ENCODE data around the gene PLEKHA7. TPM values are rescaled to one million over a fixed set of nuclear protein-coding genes. Genes with fewer than 3 reads are reported as not detected.
"Not testable (repeated sequence)": the region's sequence is repeated elsewhere in the genome, so short reads cannot be mapped to it uniquely, and the experiment has no call there.

PLEKHA7 gene
- not detected in 2 replicates for total RNA-seq (2014; rRNA removed; shearing (Covaris generic); ENCODE audit: low replicate concordance)

GRCh38 chr11:17014321-17014832, at the start of gene PLEKHA7:
Gene PLEKHA7, minus strand, starts transcription at chr11:17014414. Its CDS starts 13 bp downstream, at chr11:17014401.
- Histone ChIP-seq H3K4me3 (peak within 1 kb of the TSS; percentile 20; the same call in 1 of the 2 replicates), H3K27me3 (peaks cover 5% of the 10 kb centered on the region; the same call in 1 of the 2 replicates)
- no peak for DNase-seq

DNA sequence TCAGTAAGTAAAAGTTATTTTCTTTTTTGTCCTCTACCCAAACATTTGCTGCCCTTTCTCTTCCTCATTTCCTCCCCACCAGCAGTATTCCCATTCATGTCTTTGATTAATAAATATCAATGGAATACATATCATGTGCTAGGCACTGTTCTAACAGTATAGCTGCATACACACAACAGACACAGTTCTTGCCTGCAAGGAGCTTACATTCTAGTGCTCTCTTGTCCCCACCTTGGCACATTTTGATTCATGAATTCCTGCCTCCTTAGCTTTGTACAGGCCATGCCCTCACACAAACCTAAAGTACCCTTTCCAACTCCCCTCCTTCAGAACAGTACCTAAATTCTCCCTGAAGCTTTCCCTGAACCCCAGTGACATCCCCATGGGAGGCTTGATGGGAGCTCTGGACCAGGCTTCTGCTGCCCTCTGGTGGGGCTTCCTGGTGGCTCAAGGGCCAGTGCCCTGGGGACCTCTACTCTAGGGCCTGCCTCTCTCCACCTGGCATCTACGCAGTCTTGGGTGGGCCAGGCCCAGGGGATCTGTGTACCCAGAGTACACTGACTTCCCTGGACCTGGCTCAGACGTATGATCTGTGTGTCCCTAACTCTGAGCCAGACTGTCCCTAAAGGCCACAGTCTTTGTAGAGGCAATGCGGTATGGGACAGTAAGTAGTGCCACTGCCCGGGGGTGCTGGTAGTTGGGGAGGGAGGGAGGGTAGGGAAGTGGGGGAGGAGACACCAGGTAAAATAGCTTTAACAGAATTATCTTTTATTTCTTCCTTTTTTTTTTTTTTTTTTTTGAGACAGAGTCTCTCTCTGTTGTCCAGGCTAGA, 49.2 kb upstream of the PLEKHA7 start:
- Histone ChIP-seq H3K36me3 (no peaks in the 10 kb centered on the region), H3K9me3 (no peaks in the 10 kb centered on the region), H3K27me3 (no peaks in the 10 kb centered on the region), H3K4me3 (no peak overlapping the region)
- peak; percentile 28 for DNase-seq

More at GRCh38 chr11:17014321-17014832, at the start of gene PLEKHA7:
- H3K9me3 ChIP-seq: no peaks in the 10 kb centered on the region
- H3K36me3 ChIP-seq: no peaks in the 10 kb centered on the region

DNA sequence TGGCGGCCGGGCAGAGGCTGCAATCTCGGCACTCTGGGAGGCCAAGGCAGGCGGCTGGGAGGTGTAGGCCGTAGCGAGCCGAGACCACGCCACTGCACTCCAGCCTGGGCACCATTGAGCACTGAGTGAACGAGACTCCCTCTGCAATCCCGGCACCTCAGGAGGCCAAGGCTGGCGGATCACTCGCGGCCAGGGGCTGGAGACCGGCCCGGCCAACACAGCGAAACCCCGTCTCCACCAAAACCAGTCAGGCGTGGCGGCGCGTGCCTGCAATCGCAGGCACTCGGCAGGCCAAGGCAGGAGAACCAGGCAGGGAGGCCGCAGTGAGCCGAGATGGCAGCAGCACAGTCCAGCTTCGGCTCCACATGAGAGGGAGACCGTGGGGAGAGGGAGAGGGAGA, 36.9 kb upstream of the PLEKHA7 start:
- H3K27me3 ChIP-seq, DNase-seq: not testable (repeated sequence)

DNA sequence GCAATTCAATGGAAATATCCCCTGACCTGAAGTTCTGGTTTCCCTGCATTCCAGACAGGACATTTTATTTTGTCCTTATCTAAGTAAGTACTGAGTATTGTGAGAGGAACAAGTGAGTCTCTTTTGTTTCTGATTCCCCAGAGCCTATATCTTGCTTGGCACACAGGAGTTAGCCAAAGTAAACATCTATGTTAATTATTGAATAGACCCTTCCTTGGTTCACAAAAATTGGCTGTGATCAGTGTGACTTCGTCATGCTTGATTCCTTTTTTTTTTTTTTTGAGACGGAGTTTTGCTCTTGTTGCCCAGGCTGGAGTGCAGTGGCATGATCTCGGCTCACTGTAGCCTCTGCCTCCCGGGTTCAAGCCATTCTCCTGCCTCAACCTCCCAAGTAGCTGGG, 34.3 kb upstream of the PLEKHA7 start:
- H3K27me3 ChIP-seq, H3K9me3 ChIP-seq, H3K36me3 ChIP-seq, H3K4me3 ChIP-seq, DNase-seq: not testable (repeated sequence)

More for the DNA sequence above, 36.9 kb upstream of the PLEKHA7 start:
- not testable (repeated sequence) for H3K9me3 ChIP-seq, H3K4me3 ChIP-seq, H3K36me3 ChIP-seq

GRCh38 chr11:17046690-17047089, 32.5 kb upstream of the PLEKHA7 start:
- no peaks in the 10 kb centered on the region; the same call in 1 of the 2 replicates for H3K27me3 ChIP-seq
- H3K9me3 ChIP-seq: no peaks in the 10 kb centered on the region
- no peaks in the 10 kb centered on the region for H3K36me3 ChIP-seq
- H3K4me3 ChIP-seq: no peak overlapping the region
- no peak for DNase-seq

DNA sequence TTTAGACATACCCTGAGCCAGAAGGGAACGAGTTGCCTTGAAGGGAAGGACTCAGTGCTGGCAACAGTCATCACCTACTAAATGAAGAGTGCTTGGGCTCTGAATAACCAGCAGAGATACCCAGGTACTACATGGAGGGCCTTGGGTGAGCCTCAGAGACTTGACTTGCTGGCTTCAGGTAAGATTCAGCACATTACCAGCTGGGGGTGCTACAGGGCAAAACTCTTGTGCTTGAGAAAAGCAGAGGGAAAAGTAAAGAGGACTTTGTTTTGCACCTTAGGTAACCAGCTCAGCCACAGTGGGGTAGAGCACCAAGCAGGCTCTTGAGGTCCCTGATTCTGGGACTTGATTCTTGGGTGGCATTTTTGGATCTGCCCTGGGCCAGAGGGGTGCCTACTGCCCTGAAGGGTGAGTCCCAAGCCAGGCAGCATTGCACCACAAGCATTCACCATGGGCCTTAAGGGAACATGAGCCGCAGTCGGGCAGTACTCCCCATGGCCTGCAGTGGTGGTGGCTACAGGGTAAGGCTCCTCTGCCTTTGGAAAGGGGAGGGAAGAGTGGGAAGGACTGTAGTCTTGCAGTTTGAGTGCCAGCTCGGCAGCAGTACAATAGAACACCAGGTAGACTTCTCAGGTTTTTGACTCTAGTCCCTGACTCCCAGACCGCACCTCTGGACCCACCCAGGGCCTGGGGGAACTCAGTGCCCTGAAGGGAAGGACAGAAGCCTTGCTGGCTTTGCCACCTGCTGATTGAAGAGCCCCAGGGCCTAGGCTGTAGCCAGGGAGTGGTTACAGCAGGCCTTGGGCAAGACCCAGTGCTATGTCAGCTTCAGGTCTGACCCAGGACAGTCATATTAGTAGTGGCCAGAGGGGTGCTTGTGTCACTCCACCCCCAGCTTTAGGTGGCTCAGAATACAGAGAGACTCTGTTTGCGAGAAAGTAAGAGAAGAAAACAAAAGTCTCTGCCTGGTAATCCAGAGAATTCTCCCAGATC, 22.7 kb upstream of the PLEKHA7 start:
- Histone ChIP-seq H3K27me3 (no peaks in the 10 kb centered on the region), H3K4me3 (no peak overlapping the region), H3K9me3 (no peaks in the 10 kb centered on the region), H3K36me3 (no peaks in the 10 kb centered on the region)
- no peak for DNase-seq

- not testable (repeated sequence) for DNase-seq, H3K27me3 ChIP-seq, H3K9me3 ChIP-seq, H3K4me3 ChIP-seq, H3K36me3 ChIP-seq
These were observed 19.8 kb upstream of the PLEKHA7 start for GRCh38 chr11:17034027-17034426.

- DNase-seq: no peak
- H3K36me3 ChIP-seq: no peaks in the 10 kb centered on the region
- no peak overlapping the region for H3K4me3 ChIP-seq
- H3K9me3 ChIP-seq: no peaks in the 10 kb centered on the region
- no peaks in the 10 kb centered on the region for H3K27me3 ChIP-seq
These were observed 12.4 kb upstream of the PLEKHA7 start for GRCh38 chr11:17026487-17027082.

DNA sequence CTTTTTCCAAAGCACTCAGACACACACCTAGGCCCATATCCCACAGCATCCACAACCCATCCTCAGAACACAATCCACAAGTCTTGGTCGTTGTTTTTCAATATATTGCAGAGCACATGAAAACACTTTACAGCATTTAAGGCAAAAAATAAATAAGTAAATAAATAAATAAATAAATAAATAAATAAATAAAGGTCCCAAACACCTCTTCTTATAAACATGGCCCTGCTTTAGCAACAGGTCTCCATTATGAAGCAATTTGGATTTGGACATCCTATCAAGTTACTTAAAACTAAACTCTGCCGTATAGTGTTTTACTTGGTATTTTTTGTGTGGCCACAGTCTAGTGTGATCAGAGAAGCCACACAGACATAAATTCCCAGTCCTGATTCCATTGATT, 10.7 kb upstream of the PLEKHA7 start:
- no peaks in the 10 kb centered on the region for H3K27me3 ChIP-seq
- no peaks in the 10 kb centered on the region for H3K36me3 ChIP-seq

DNA sequence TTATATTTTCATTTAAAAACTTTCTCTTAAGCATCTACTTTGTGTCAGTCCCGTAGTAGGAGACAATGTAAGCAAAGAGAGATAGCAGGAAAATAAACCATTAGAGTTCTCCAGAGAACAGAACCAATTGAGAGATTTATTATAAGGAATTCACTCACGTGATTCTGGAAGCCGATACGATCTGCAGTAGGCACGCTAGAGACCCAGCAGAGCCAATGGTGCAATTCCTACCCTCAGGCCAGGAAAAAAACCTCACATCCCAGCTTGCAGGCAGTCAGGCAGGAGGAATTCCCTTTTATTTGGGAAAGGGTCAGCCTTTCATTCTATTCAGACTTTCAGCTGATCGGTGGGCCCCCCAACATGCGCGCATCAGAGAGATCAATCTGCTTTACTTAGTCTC, 7.3 kb upstream of the PLEKHA7 start:
- no peak for DNase-seq
- no peaks in the 10 kb centered on the region for H3K36me3 ChIP-seq

More for the DNA sequence above, 10.7 kb upstream of the PLEKHA7 start:
- Histone ChIP-seq H3K9me3 (no peaks in the 10 kb centered on the region), H3K4me3 (no peak overlapping the region)
- DNase-seq: no peak

DNA sequence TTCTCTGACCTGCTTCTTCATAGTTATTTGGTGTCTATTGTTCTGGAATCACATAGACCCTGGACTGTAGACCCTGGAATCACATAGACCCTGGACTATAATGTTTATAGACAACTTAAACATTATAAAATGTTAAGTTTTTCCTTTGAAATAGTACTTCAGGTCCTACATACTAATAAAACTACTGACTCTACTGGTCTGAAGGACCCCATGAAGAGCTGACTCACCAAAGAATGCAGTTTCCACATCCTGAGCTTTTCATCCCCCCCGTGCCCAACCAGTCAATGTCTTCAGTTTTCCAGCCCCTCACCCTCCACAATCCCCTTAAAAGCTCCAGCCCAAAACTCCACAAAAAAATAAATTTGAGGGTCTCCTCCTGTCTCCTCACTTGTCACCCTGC, 6.6 kb upstream of the PLEKHA7 start:
- Histone ChIP-seq H3K4me3 (no peak overlapping the region), H3K9me3 (no peaks in the 10 kb centered on the region)
- DNase-seq: no peak

More for the DNA sequence above, 7.3 kb upstream of the PLEKHA7 start:
- Histone ChIP-seq H3K4me3 (no peak overlapping the region), H3K9me3 (no peaks in the 10 kb centered on the region), H3K27me3 (no peaks in the 10 kb centered on the region)

GRCh38 chr11:17019232-17019631, 5.0 kb upstream of the PLEKHA7 start:
- H3K27me3 ChIP-seq: peaks cover 2% of the 10 kb centered on the region; the same call in 1 of the 2 replicates
- DNase-seq: no peak
- no peaks in the 10 kb centered on the region for H3K36me3 ChIP-seq
- H3K9me3 ChIP-seq: no peaks in the 10 kb centered on the region
- H3K4me3 ChIP-seq: no peak overlapping the region

More for the DNA sequence above, 6.6 kb upstream of the PLEKHA7 start:
- H3K27me3 ChIP-seq: no peaks in the 10 kb centered on the region
- H3K36me3 ChIP-seq: no peaks in the 10 kb centered on the region

- H3K36me3 ChIP-seq: no peaks in the 10 kb centered on the region
- H3K27me3 ChIP-seq: peaks cover 5% of the 10 kb centered on the region; the same call in 1 of the 2 replicates
- no peak for DNase-seq
- no peaks in the 10 kb centered on the region for H3K9me3 ChIP-seq
- no peak overlapping the region for H3K4me3 ChIP-seq
These were observed 1.5 kb upstream of the PLEKHA7 start for GRCh38 chr11:17015627-17016126.

DNA sequence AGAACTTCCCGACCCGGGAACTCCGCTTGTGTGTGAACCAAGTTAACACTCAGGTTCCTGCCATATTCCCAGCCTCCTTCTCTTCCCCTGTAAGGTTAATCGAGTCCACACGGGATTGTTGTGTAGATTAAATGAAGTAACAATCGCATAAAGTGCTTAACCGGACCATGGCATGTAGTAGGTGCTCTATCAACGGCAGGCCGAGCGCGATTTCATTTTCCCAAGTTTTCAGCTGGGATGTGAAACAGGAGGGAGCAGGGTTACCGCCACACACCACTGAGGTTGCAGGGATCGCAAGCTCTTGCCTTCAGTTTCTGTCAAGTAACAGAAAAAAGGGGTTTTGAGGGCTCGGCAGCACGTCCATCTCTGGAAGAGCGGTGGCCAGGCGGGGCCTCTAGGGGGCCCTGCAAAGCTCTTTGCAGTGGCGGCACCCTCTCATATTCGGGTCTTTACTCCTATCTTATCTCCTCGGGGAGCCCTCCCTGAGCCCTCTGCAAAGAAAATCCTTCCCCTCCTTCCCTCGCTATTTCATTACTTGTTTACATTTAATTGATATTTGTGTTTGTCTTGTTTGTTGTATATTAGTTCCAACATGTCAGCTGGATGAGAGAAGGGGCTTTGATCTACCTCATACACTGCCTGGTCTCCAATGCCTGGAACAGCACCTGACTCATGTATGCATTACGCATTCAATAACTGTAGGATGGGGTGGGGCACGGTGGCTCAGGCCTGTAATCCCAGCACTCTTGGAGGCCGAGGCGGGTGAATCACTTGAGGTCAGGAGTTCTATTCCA, 816 bp upstream of the PLEKHA7 start:
- Histone ChIP-seq H3K4me3 (no peak overlapping the region), H3K36me3 (no peaks in the 10 kb centered on the region), H3K9me3 (no peaks in the 10 kb centered on the region), H3K27me3 (peaks cover 5% of the 10 kb centered on the region; the same call in 1 of the 2 replicates)
- peak; percentile 8 for DNase-seq

DNA sequence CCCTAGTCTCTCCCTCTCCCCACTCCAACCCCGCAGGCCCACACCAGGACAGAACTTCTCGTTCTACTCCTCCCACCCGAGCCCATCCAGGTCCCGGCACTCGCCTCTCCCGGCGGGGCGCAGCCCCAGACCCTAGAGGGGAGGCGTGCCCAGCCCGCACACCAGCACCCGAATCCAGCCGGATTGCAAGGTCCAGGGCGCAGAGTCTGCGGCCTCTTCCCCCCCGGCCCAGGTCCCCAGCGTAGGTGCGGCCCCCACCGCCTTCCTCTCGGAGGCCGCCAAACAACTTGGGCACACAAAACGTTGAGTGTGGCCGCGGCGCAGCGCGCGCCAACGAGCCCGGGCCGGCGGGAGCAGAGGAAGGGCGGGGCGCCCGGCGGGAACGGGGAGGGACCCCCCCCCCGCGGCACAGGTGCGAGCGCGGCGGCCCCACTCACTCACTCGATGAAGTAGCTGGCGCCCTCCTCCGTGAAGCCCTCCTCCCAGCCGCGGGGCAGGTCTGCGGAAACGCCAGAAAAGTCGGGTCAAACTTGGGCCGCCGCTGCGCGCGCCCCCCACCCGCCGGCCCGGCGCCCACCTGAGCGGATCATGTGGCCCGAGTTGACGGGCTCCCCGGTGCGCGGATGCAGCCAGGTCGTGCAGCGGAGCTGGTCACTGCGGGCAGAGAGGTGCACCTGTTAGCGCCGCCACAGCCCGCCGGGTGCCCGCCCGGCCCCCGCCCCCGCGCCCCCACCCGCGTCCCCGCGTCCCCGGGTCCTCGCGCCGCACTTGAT, 480 bp downstream of the PLEKHA7 start:
- H3K4me3 ChIP-seq: peak overlapping the region; percentile 20; the same call in 1 of the 2 replicates
- DNase-seq: no peak
- H3K27me3 ChIP-seq: peaks cover 5% of the 10 kb centered on the region; the same call in 1 of the 2 replicates
- H3K9me3 ChIP-seq: no peaks in the 10 kb centered on the region
- no peaks in the 10 kb centered on the region for H3K36me3 ChIP-seq

Measured in MG63 (cell line).